HG03060 (cell line): ENCODE data around the gene SLC34A1.
A peak's percentile ranks its signal among the peaks of the same experiment; 100 is the strongest.

Experiments used
- ATAC-seq: cut with Tn5 transposase; IDR thresholded peaks from one replicate; pipeline ENCODE4 v1.9.1; 2021; ENCODE audit warnings: low read depth, moderate number of reproducible peaks; ENCODE audit not compliant: unreplicated experiment

The SLC34A1 gene

DNA sequence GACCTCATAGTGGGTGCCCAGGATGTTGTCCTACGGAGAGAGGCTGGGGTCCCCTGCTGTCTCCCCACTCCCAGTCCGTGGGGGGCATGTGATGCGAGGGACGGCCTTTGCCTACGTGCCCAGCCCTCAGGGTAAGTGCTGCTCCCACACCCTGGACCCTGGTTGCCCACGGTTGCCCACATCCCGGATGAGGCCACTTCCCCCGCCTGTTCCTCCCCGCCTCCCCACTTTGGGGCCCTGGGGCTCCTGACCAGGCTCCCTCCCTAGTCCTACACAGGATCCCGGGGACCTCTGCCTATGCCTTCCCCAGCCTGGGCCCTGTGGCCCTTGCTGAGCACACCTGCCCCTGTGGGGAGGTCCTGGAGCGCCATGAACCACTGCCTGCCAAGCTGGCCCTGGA lies 1.5 kb downstream of the SLC34A1 start:
- no peak for ATAC-seq

GRCh38 chr5:177386542-177386941 lies 2.3 kb downstream of the SLC34A1 start:
- no peak for ATAC-seq

DNA sequence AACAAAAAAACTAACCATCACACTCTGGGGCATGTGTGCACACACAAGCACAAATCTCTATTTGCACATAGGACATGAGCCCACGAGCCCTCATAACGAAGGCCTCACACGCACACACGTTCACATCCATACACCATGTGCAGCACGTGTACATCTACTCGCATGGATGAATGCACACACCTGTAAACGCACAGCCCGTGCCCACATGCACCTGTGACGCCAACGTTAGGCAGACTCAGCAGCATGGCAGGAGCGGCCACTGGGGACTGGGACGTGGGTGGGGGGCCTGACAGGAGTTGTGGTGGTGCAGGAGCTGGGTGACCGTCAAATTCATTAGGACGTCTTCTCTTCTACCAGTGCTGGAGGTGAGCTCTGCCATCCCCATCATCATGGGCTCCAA lies 3.2 kb downstream of the SLC34A1 start:
- ATAC-seq: no peak

GRCh38 chr5:177388521-177389052 lies 4.4 kb downstream of the SLC34A1 start:
- no peak for ATAC-seq

DNA sequence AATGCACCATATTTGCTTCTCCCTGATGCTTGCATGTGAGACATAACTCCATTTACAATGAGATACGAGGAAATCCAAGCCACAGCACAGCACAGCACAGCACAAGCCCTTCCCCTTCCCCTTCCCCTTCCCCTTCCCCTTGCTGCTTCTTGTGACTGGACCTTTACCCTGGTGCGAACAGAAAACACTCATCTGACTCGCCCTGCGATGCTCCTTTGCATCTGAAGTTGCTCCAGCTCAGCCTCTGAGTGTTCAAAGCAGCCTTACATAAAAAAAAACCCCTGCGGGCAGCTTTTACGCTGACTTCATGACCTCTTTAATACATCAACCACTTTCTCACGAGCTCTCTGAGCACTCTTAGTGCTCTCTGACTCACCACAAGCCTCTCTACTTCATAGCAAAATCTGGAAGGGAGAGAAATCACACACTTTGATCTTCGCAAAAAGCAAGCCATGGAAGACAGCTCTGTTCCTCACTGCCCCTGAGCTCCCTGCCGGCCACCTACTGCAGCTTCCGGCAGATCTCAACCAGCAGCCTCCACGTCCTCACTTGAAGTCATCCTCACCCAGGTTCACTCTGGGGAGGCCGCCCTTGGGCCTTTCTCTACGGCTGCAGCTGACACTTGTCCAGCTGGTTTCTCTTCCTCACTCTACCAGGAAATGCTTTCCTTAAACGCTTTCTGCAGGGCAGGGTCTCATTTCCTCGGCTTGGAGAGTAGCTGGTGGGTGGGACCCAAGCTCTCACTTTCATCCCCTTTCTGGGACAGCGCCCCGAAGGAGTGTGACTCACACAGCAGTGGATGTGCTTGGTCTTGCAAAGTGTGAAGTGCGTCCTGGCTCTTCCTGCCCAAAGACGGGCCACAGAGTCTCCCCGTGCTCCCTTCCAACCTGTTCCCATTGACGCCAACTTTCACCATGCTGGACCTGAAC lies 5.3 kb downstream of the SLC34A1 start:
- no peak for ATAC-seq

DNA sequence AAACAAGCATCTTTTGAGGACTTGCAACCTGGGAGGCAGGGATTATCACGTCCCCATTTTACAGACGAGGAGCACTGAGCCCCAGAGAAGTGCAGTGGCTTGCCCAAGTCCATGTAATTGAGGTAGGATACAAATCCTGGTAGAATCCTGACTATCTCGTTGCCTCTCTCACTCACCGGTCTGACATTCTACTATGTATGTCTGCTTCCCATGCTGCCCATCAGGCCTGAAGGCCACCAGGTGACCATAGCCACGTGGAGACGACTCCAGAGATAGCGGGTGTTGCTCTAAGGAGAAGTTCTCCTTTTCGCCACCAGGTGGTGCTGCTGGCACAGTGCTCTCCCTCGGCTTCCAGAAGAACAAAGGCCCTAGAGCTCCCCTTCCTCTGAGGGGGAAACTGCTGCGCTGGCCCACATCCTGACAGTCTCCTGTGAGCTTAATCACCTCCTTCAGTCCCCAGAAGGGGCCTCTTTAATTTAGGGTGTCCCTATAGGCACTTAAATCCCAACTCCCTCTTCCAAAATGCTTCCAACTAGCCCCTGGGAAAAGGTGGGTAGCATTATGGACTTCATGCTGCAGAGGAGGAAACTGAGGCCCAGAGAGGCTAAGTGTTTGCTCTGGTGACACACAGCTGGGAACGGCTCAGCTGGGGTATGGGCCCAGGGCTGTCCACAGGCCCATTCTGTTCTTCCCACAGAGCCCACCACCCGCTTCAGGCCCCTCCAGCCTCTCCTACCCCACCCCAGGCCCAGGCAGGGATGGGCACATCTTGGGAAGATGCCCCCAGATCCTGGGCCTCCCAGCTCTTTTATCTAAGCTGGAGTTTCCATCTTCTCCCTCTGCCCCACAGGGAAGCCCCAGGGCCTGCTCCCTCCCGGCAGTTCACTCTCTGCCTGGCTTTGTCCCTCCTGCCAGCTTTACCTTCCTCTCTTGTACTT lies 6.4 kb downstream of the SLC34A1 start:
- ATAC-seq: no peak

GRCh38 chr5:177392765-177393164 lies 8.5 kb downstream of the SLC34A1 start:
- ATAC-seq: no peak

DNA sequence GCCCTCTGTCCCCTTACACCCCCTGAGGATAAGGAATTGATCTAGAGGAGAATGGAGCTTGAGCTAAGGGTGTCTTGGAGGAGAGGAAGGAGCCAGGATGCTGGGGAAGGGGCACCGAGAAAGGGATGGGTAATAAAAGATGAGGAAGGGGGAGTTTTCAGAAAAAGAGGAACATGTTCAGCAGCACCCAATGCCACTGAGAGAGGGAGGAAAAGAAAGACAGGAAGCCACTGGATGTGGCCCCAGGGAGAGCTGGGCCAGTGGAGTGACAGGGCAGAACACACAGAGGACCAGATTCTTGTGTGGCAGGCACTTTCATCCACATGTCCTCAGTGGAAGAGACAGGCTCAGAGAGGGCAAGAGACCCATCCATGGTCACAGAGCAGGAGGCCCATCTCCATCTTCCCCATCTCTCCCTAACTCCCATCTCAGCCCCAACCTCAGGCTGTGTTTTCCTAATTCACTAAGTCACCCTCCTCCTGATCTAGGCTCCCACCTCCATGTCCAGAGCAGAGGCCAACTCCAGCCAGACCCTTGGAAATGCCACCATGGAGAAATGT lies 9.1 kb downstream of the SLC34A1 start:
- ATAC-seq: no peak

DNA sequence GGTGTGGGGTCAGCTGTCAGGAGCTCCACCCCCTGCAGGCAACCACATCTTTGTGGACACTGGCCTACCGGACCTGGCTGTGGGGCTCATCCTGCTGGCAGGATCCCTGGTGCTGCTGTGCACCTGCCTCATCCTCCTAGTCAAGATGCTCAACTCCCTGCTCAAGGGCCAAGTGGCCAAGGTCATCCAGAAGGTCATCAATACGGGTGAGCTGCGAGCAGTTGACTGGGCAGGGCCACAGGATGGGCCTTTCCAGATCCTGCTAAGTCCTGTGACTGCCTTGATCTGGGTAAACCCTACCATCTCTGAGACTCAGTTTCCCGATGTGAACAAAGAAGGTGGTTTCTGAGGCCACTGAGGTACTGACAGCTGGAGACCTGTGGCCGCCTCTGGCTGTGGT lies 9.8 kb downstream of the SLC34A1 start:
- no peak for ATAC-seq

DNA sequence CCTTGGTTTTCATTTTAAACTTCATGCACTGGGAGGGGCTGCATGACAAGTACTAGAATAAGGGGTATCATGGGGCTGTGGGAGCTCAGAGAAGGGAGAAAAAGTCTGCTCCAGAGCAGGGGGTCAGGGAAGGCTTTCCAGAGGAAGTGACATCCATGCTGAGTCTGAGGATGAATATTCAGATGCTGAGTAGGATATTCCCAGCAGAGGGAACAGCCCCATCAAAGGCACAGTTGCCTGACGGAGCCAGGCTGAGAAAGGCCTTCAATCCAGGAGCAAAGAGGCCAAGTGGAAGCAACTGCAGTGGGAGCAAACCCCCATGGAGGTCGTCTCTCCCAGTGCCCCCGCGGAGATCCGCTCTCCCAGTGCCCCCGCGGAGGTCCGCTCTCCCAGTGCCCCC lies 11.8 kb downstream of the SLC34A1 start:
- no peak for ATAC-seq

- no peak for ATAC-seq
These were observed 12.6 kb downstream of the SLC34A1 start for GRCh38 chr5:177396807-177397206.

GRCh38 chr5:177397875-177398390 lies 13.7 kb downstream of the SLC34A1 start:
- ATAC-seq: no peak

GRCh38 chr5:177399997-177400868 lies 16.0 kb downstream of the SLC34A1 start, which contains the start of gene PFN3:
TSS of gene PFN3 (minus strand) at chr5:177400661. CDS start at chr5:177400576, 85 bp downstream.
- ATAC-seq: no peak

DNA sequence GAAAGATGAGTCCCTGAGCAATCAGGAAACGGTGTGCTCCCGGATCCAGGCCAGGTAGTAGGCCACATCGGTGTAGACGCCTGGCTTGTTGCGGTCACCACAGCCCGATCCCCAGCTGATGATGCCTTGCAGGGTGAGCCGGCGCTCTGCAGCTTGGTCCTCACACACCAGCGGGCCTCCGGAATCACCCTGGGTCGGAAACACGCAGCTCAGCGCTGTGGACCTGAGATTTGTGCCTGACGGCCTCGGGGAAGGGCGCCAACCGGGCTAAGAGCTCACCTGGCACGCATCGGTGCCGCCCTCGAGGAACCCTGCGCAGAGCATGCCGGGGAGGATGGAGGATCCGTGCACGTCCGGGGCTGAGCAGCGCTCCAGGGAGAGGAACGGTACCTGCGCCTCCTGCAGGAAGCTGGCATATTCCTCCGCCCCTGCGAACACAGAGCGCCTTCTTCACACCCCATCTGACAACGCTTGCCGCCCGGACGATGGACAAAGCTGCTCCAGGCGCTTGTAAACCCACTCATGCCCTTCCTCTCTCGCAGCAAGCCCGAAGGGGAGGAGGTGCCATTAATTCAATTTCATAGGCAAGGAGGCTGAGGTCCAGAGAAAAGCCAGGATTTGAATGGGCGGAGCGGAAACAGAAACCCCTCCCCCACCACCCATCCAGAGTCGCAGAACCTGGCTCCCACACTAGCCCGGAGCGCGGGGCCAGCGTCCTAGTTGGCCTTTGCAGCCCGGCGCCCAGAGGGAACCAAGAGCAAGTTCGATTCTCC lies 18.2 kb downstream of the SLC34A1 start:
- ATAC-seq: no peak

DNA sequence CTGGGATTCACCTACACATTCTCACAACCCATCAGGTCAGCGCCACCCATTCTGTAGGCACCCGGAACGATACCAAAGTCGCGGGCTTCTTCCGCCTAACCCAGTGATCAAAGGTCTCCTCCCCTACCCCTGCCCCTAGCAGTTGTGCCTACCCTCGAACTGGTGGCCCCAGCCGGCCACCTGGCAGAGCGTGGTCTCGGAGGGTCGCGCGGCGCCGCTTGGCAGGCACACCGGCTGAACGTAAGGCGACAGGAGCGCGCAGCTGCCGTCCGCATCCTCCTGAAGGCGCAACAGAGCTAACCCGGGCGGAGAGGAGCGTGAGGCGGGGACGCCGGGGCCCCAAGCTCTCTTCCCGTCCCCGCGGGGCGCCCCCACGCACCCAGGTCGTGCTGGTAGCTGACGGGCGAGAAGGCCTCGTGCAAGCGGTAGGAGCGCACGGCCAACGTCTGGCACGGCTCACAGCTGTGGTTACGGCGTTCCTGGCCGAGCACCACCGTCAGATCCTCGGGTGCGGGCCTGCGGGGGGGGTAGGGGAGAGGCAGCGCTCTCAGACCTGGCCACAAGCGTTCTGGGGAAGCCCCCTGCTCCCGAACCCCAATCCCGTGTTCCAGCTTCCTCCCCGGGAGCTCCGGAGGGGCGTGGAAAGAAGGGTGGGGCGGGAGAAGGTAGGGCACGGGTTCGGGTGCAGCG lies 19.0 kb downstream of the SLC34A1 start:
- ATAC-seq: peak; percentile 2

GRCh38 chr5:177403792-177404640 lies 19.8 kb downstream of the SLC34A1 start:
- ATAC-seq: peak; percentile 42

DNA sequence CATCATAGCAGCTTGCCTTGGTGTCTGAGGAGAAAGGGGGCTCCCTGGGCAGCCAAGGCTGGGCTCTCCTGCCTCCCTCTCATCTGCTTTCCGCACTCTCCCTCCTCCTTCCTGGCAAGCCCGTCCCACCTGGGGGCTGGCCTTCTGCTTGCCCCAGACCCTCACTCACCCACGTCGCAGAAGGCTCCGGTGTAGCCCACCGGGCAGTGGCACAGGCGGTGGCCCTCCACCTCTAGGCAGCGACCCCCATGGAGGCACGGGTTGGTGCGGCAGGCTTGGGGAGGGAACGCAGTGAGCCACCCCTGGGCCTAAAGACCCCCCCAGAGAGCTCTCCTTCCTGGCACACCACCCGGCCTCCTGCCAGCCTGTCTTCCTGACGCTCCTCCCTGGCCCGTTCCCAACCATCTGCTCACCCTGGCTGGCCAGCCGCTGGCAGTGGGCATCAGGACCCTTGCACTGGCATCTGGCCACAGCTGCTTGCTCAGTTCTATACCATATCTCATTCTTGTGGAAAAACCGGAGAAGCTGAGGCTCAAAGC lies 20.5 kb downstream of the SLC34A1 start:
- no peak for ATAC-seq
